ENCODE data around the gene LMAN2L. TPM values are rescaled to one million over a fixed set of nuclear protein-coding genes. Genes with fewer than 3 reads are reported as not detected.

Gene LMAN2L, protein sequence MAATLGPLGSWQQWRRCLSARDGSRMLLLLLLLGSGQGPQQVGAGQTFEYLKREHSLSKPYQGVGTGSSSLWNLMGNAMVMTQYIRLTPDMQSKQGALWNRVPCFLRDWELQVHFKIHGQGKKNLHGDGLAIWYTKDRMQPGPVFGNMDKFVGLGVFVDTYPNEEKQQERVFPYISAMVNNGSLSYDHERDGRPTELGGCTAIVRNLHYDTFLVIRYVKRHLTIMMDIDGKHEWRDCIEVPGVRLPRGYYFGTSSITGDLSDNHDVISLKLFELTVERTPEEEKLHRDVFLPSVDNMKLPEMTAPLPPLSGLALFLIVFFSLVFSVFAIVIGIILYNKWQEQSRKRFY
- 18.8 TPM for polyA plus RNA-seq (2012; ENCODE audit: insufficient read length, low read depth)

DNA sequence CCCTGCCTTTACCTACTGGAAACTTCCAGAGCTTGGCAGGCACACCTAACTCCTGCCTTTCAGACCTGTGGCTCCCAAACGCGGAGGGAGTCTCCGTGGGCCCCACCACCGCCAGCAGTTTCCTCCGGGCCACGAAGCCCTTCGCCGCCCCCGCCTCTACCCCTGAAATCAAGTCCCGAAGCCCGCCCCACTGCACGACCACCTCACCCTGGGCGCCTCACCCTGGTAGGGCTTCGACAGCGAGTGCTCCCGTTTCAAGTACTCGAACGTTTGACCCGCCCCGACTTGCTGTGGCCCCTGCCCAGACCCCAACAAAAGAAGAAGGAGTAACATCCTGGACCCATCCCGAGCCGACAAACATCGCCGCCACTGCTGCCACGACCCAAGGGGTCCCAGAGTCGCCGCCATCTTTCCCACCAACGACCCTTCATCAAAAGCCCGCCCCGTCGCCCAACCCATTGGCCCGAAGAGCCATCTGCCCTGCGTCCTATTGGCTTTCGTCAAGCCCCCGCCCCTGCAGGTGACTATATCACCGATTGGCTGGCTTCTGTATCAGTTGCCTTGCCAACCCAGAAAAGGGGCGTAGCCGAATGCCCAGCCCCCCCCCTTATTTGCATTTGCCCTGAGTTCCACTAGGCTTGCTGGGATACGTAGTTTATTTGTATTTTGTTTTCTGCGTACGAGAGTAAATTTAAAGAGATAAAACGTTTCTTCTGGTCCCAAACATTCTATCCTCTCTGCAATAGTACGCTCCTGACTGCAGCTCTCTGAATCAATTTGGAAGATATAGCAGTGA, at the start of gene LMAN2L:
LMAN2L (minus strand) TSS at position 432 of the 796 bp plus-strand sequence; CDS start at position 408, 24 bp downstream.
- TF ChIP-seq, protein P1, sequence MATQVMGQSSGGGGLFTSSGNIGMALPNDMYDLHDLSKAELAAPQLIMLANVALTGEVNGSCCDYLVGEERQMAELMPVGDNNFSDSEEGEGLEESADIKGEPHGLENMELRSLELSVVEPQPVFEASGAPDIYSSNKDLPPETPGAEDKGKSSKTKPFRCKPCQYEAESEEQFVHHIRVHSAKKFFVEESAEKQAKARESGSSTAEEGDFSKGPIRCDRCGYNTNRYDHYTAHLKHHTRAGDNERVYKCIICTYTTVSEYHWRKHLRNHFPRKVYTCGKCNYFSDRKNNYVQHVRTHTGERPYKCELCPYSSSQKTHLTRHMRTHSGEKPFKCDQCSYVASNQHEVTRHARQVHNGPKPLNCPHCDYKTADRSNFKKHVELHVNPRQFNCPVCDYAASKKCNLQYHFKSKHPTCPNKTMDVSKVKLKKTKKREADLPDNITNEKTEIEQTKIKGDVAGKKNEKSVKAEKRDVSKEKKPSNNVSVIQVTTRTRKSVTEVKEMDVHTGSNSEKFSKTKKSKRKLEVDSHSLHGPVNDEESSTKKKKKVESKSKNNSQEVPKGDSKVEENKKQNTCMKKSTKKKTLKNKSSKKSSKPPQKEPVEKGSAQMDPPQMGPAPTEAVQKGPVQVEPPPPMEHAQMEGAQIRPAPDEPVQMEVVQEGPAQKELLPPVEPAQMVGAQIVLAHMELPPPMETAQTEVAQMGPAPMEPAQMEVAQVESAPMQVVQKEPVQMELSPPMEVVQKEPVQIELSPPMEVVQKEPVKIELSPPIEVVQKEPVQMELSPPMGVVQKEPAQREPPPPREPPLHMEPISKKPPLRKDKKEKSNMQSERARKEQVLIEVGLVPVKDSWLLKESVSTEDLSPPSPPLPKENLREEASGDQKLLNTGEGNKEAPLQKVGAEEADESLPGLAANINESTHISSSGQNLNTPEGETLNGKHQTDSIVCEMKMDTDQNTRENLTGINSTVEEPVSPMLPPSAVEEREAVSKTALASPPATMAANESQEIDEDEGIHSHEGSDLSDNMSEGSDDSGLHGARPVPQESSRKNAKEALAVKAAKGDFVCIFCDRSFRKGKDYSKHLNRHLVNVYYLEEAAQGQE (IDR thresholded peaks at IDR 0.05; ENCODE audit: insufficient read depth in 1 of 2, low read depth in 2 of 2, low read length in 2 of 2): no peak
- TF ChIP-seq TAF1 (IDR thresholded peaks at IDR 0.05; ENCODE audit: borderline replicate concordance, insufficient read depth, low read length) (peak; percentile 84), POLR2AphosphoS5 (IDR thresholded peaks at IDR 0.05; ENCODE audit: low read depth, low read length) (peak; percentile 85; the same call in 1 of the 2 replicates), SIN3A (IDR thresholded peaks at IDR 0.05; ENCODE audit: borderline replicate concordance, insufficient read depth, low read length) (0 out of 2 replicates have a peak, but pooled peaks have one; percentile 44), FOXP2 (optimal IDR thresholded peaks at IDR 0.05; ENCODE audit: borderline replicate concordance, extremely low read depth, extremely low read length, insufficient read depth) (no peak)

DNA sequence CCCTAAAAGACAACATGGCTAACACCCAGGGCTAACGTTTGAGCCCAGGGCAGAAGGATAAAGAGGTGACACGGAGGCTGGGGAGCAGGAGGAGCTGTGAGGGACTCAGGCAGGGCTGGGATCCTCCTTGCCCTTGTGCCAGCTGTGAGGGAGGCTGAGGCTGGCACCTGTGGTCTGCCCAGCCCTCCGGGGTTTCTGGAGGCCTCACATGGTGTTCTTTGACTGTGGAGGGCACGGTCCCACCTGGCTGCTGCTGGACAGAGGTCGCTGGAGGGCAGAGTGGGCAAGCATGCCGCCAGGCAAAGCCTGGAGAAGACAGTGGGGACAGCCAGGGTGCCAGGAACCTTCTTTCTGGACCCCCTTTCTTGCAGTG, 49.4 kb upstream of the LMAN2L start:
- no peak for TF ChIP-seq TAF1 (IDR thresholded peaks at IDR 0.05; ENCODE audit: borderline replicate concordance, insufficient read depth, low read length)
- TF ChIP-seq SIN3A (IDR thresholded peaks at IDR 0.05; ENCODE audit: borderline replicate concordance, insufficient read depth, low read length): no peak
- no peak for TF ChIP-seq POLR2AphosphoS5 (IDR thresholded peaks at IDR 0.05; ENCODE audit: low read depth, low read length)
- TF ChIP-seq, protein P1 (IDR thresholded peaks at IDR 0.05; ENCODE audit: insufficient read depth in 1 of 2, low read depth in 2 of 2, low read length in 2 of 2): no peak
- no peak for TF ChIP-seq FOXP2 (optimal IDR thresholded peaks at IDR 0.05; ENCODE audit: borderline replicate concordance, extremely low read depth, extremely low read length, insufficient read depth)

DNA sequence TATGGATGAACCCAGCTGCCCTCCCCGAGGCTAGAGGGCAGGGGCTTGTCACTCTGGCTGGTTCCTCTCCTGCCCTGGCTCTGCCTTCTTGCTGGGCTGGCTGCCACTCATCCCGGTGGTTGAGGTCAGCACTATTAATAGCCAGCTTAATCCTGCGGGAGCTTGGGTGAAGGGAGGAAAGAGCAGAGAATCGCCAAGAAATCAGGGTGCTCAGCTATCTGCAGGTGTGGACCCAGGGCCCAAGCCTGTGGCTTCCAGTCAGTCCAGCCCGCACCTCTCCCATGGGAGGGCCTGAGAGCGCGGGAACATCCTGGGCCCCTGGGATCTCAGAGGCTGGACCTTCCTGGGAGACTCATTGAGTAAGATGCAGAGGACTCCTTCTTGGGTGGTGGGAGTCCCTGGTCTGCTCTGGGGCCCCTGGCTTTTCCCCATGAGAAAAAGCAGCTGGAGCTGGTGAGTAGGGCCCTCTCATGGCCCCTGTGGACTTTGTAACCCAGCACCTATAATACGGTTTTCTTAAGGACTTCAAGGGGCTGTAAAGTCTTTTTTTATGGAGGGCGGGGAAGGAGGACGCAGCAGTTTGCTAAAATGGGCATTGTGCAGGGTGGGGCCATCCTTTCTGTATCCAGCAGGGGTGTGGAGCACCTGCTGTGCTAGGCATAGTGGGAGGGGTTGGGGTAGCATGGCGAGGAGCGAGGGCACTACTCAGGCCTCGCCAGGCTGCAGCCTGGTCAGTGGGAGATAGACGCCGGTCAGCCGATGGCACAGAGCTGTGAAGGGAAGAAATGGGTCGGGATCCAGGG, 48.8 kb upstream of the LMAN2L start:
- TF ChIP-seq SIN3A (IDR thresholded peaks at IDR 0.05; ENCODE audit: borderline replicate concordance, insufficient read depth, low read length) (no peak), FOXP2 (optimal IDR thresholded peaks at IDR 0.05; ENCODE audit: borderline replicate concordance, extremely low read depth, extremely low read length, insufficient read depth) (no peak), TAF1 (IDR thresholded peaks at IDR 0.05; ENCODE audit: borderline replicate concordance, insufficient read depth, low read length) (no peak), POLR2AphosphoS5 (IDR thresholded peaks at IDR 0.05; ENCODE audit: low read depth, low read length) (no peak)
- TF ChIP-seq, protein P1 (IDR thresholded peaks at IDR 0.05; ENCODE audit: insufficient read depth in 1 of 2, low read depth in 2 of 2, low read length in 2 of 2): no peak

DNA sequence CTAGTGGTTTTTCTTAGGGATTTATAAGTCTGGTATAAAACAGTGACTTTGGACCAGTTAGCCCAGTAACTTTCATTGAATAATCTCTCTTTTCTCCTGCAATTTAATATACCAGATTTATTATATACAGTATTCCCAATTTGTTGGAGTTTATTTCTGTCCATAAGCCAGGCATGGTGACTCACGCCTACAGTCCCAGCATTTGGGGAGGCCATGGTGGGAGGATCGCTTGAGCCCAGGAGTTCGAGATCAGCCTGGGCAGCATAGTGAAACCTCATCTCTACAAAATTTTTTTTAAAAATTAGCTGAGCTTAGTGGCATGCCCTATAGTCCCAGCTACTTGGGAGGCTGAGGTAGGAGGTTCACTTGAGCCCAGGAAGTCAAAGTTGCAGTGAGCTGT, 47.5 kb upstream of the LMAN2L start:
- TF ChIP-seq SIN3A (IDR thresholded peaks at IDR 0.05; ENCODE audit: borderline replicate concordance, insufficient read depth, low read length): no peak
- TF ChIP-seq, protein P1 (IDR thresholded peaks at IDR 0.05; ENCODE audit: insufficient read depth in 1 of 2, low read depth in 2 of 2, low read length in 2 of 2): no peak
- TF ChIP-seq FOXP2 (optimal IDR thresholded peaks at IDR 0.05; ENCODE audit: borderline replicate concordance, extremely low read depth, extremely low read length, insufficient read depth): no peak
- no peak for TF ChIP-seq POLR2AphosphoS5 (IDR thresholded peaks at IDR 0.05; ENCODE audit: low read depth, low read length)
- no peak for TF ChIP-seq TAF1 (IDR thresholded peaks at IDR 0.05; ENCODE audit: borderline replicate concordance, insufficient read depth, low read length)
